Astrocyte (in vitro differentiated cells and primary cell): Measurements from ENCODE around the gene DRC7. TPM values are rescaled to one million over a fixed set of nuclear protein-coding genes. Genes with fewer than 3 reads are reported as not detected.

Experiments
- DNase-seq: peaks from one replicate; pipeline ENCODE4 v3.0.0-alpha.2; 2010; ENCODE audit warnings: low read depth
- FAIRE-seq: peaks from 2 replicates; lab custom pipeline; 2011; peaks lifted over from hg19 to GRCh38; lab: Jason Lieb, UNC
- H2AFZ ChIP-seq: 2 replicates; pipeline ENCODE4 v1.6.0; 2012; ENCODE audit warnings: low read depth, low read length, inconsistent platforms
- H3K27ac ChIP-seq: 2 replicates; pipeline ENCODE4 v1.5.1; 2011; ENCODE audit warnings: low read depth, low read length, inconsistent platforms
- H3K27me3 ChIP-seq: 2 replicates; pipeline ENCODE4 v1.6.0; 2011; ENCODE audit warnings: low read length, inconsistent platforms; ENCODE audit not compliant: insufficient read depth
- H3K36me3 ChIP-seq: 2 replicates; pipeline ENCODE4 v1.5.1; 2011; ENCODE audit warnings: low read length, inconsistent platforms; ENCODE audit not compliant: insufficient read depth
- H3K4me1 ChIP-seq: 2 replicates; pipeline ENCODE4 v1.5.1; 2011; ENCODE audit warnings: low read length, inconsistent platforms; ENCODE audit not compliant: insufficient read depth
- H3K4me2 ChIP-seq: 2 replicates; pipeline ENCODE4 v1.6.0; 2012; ENCODE audit warnings: low read length, inconsistent platforms
- H3K4me3 ChIP-seq: 2 replicates; pipeline ENCODE4 v1.5.1; 2011; ENCODE audit warnings: low read depth, mild to moderate bottlenecking, low read length, inconsistent platforms; ENCODE audit not compliant: insufficient read depth
- H3K79me2 ChIP-seq: 2 replicates; pipeline ENCODE4 v1.6.0; 2012; ENCODE audit warnings: mild to moderate bottlenecking, low read length, inconsistent platforms; ENCODE audit not compliant: insufficient read depth
- H3K9ac ChIP-seq: 2 replicates; pipeline ENCODE4 v1.6.0; 2012; ENCODE audit warnings: mild to moderate bottlenecking, low read length, inconsistent platforms
- H3K9me3 ChIP-seq: 2 replicates; pipeline ENCODE4 v1.5.1; 2012; ENCODE audit warnings: low read depth, mild to moderate bottlenecking, low read length, inconsistent platforms; ENCODE audit not compliant: insufficient read depth
- H4K20me1 ChIP-seq: 2 replicates; pipeline ENCODE4 v1.6.0; 2012; ENCODE audit warnings: low read length, inconsistent platforms; ENCODE audit not compliant: insufficient read depth
- H3K27ac Mint-ChIP-seq: one replicate; pipeline ENCODE4 v1.8.0; 2021; ENCODE audit warnings: mild to moderate bottlenecking, mixed read lengths; ENCODE audit not compliant: unreplicated experiment
- H3K27me3 Mint-ChIP-seq: one replicate; pipeline ENCODE4 v1.8.0; 2021; ENCODE audit warnings: low read depth, mixed read lengths; ENCODE audit not compliant: unreplicated experiment
- H3K36me3 Mint-ChIP-seq: one replicate; pipeline ENCODE4 v1.8.0; 2021; ENCODE audit warnings: low read depth, mixed read lengths; ENCODE audit not compliant: unreplicated experiment
- H3K4me1 Mint-ChIP-seq: one replicate; pipeline ENCODE4 v1.8.0; 2021; ENCODE audit warnings: low read depth, mixed read lengths; ENCODE audit not compliant: unreplicated experiment
- H3K4me3 Mint-ChIP-seq: one replicate; pipeline ENCODE4 v1.8.0; 2021; ENCODE audit warnings: mild to moderate bottlenecking, moderate library complexity, mixed read lengths; ENCODE audit not compliant: unreplicated experiment
- H3K9me3 Mint-ChIP-seq: one replicate; pipeline ENCODE4 v1.8.0; 2021; ENCODE audit warnings: mild to moderate bottlenecking, mixed read lengths; ENCODE audit not compliant: unreplicated experiment
- EZH2 ChIP-seq: IDR thresholded peaks from 2 replicates; pipeline ENCODE4 v1.6.1; 2012; ENCODE audit warnings: mild to moderate bottlenecking, low read length, inconsistent platforms; ENCODE audit not compliant: insufficient read depth
- total RNA-seq: library from RNA; stranded (reverse); gene quantifications from 2 replicates; pipeline ENCODE4 v1.2.1, GENCODE V29; 2021
- TF ChIP-seq, protein P1 (sequence below): IDR thresholded peaks from 2 replicates; pipeline ENCODE4 v1.5.1; 2011; ENCODE audit warnings: low read depth, mild to moderate bottlenecking, inconsistent platforms, low read length, moderate library complexity; ENCODE audit not compliant: insufficient read depth

Gene DRC7
- total RNA-seq, 1 donor from 2014 or later, result not detected

DNA sequence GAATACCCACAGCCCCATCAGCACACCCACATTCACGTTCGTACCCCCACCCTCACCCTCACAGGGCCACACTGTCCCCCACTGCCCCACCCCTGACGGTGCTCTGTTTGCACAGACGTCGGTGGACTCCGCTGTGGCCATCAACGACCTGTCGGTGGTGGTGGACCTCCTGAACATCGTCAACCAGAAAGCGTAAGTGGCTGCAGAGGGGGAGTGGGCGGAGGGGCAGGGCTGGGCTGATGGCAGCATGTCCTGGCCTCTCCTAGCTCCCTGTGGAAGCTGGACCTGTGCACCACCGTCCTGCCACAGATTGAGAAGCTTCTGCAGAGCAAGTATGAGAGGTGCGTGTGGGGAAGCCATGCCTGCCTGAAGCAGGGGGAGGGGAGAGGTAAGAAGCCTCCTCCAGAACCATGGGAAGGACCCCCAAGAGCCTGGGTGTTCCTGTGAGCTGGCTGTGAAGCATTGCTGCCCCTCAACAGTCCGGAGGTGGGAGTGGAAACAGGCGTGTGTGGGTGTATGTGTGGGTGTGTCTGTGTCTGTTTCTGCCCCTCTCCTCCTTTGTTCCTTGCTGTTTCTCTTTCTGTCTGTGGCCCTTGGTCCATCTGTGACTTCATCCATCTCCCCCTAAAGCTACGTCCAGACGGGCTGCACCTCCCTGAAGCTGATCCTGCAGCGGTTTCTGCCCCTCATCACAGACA lies 61.3 kb downstream of the DRC7 start:
- Histone ChIP-seq H3K4me1 (no peaks in the 10 kb centered on the region), H3K9me3 (no peaks in the 10 kb centered on the region), H3K27me3 (no peaks in the 10 kb centered on the region), H3K4me3 (no peak overlapping the region), H2AFZ (no peak overlapping the region), H4K20me1 (peaks cover 17% of the 10 kb centered on the region), H3K4me2 (no peak overlapping the region), H3K79me2 (no peaks in the 10 kb centered on the region), H3K36me3 (no peaks in the 10 kb centered on the region), H3K27ac (no peak overlapping the region), H3K9ac (no peak overlapping the region)
- peaks cover 8% of the 10 kb centered on the region for H3K4me1 Mint-ChIP-seq
- FAIRE-seq (no peak), DNase-seq (no peak)
- no peak overlapping the region for H3K27ac Mint-ChIP-seq
- H3K9me3 Mint-ChIP-seq, result no peaks in the 10 kb centered on the region
- no peaks in the 10 kb centered on the region for H3K27me3 Mint-ChIP-seq
- peaks cover 14% of the 10 kb centered on the region for H3K36me3 Mint-ChIP-seq
- TF ChIP-seq, protein P1, sequence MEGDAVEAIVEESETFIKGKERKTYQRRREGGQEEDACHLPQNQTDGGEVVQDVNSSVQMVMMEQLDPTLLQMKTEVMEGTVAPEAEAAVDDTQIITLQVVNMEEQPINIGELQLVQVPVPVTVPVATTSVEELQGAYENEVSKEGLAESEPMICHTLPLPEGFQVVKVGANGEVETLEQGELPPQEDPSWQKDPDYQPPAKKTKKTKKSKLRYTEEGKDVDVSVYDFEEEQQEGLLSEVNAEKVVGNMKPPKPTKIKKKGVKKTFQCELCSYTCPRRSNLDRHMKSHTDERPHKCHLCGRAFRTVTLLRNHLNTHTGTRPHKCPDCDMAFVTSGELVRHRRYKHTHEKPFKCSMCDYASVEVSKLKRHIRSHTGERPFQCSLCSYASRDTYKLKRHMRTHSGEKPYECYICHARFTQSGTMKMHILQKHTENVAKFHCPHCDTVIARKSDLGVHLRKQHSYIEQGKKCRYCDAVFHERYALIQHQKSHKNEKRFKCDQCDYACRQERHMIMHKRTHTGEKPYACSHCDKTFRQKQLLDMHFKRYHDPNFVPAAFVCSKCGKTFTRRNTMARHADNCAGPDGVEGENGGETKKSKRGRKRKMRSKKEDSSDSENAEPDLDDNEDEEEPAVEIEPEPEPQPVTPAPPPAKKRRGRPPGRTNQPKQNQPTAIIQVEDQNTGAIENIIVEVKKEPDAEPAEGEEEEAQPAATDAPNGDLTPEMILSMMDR, result no peak
- TF ChIP-seq EZH2, result no peak
- H3K4me3 Mint-ChIP-seq, result peak overlapping the region; percentile 40

DNA sequence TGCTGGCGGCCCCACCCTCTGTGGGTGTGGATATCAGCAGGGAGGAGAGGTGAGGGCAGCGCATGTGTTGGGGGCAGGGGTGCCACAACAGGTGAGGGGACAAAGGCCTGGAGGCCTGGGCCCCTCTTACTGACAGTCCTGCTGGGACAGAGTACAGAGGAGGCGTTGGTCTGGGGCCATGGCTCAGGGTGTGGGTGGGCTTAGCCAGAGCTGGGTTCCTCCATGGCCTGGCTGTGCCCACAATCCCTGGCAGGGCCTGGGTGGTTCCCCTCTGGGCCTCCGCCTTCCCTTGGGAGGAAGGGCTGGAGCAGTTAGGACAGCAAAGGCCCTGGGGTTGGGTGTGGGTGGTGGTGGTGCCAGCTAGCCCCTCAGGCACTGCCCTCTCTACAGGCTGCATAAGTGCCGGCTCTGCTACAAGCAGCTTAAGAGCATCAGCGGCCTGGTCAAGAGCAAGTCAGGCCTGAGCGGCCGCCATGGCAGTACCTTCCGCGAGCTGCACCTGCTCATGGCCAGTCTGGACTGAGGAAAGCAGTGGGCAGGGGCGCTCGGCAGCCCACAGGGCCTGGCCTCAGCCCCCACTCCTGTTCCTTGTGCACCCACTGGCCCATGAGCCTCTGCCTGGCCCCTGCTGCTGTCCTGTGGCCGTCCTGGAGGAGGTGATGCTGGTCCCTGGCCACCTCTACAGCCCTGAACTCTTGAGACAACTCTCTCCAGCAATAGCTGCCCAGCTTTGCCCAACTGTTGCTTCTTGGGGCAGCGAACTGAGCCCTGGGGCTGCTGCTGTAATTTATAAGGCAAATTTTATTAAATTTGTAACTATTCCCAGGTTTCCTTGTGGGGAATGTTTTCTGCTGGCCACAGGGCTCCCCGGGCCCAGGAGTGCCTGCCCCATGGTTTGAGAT lies 62.1 kb downstream of the DRC7 start:
- H3K79me2 ChIP-seq, result no peaks in the 10 kb centered on the region
- Mint-ChIP-seq H3K4me3 (no peak overlapping the region), H3K27me3 (no peaks in the 10 kb centered on the region), H3K36me3 (peaks cover 14% of the 10 kb centered on the region), H3K4me1 (peaks cover 11% of the 10 kb centered on the region), H3K9me3 (no peaks in the 10 kb centered on the region), H3K27ac (no peak overlapping the region)
- H3K9ac ChIP-seq, result no peak overlapping the region
- no peaks in the 10 kb centered on the region for H3K36me3 ChIP-seq
- H3K4me2 ChIP-seq, result no peak overlapping the region
- H3K27ac ChIP-seq, result no peak overlapping the region
- FAIRE-seq, result no peak
- no peak for DNase-seq
- peaks cover 17% of the 10 kb centered on the region for H4K20me1 ChIP-seq
- H2AFZ ChIP-seq, result no peak overlapping the region
- no peak overlapping the region for H3K4me3 ChIP-seq
- H3K27me3 ChIP-seq, result no peaks in the 10 kb centered on the region
- H3K9me3 ChIP-seq, result no peaks in the 10 kb centered on the region
- no peaks in the 10 kb centered on the region for H3K4me1 ChIP-seq
- TF ChIP-seq, protein P1, result no peak
- no peak for TF ChIP-seq EZH2
